GM23338 (cell line): ENCODE results near the gene ELMO3. TPM values are rescaled to one million over a fixed set of nuclear protein-coding genes. Genes with fewer than 3 reads are reported as not detected.

Source experiments
- ATAC-seq: fragments of 200-7000 bp; cut with Tn5 transposase; 3 replicates; pipeline ENCODE4 v1.9.1; 2020
- DNase-seq: peaks from one replicate; pipeline ENCODE4 v3.0.0-alpha.2; 2015; ENCODE audit warnings: low spot score
- H2AFZ ChIP-seq: fragments of 200-600 bp; sonication (generic); 2 replicates; pipeline ENCODE4 v1.8.0; 2016; ENCODE audit warnings: antibody characterized with exemption, mild to moderate bottlenecking, moderate library complexity
- H3F3A ChIP-seq: fragments of 200-600 bp; sonication (generic); replicated peaks from 2 replicates; pipeline ENCODE4 v1.8.0; 2017; ENCODE audit warnings: antibody characterized with exemption, mixed run types, low read depth
- H3K27ac ChIP-seq: fragments of 200-600 bp; sonication (generic); 2 replicates; pipeline ENCODE4 v1.6.1; 2016; ENCODE audit warnings: low read depth
- H3K27me3 ChIP-seq: fragments of 200-600 bp; sonication (generic); 2 replicates; pipeline ENCODE4 v1.8.0; 2016; ENCODE audit warnings: mild to moderate bottlenecking, mixed run types, moderate library complexity; ENCODE audit not compliant: insufficient read depth
- H3K36me3 ChIP-seq: fragments of 200-600 bp; sonication (generic); 2 replicates; pipeline ENCODE4 v1.8.0; 2016; ENCODE audit warnings: mild to moderate bottlenecking; ENCODE audit not compliant: insufficient read depth
- H3K4me1 ChIP-seq: fragments of 200-600 bp; sonication (generic); 2 replicates; pipeline ENCODE4 v1.8.0; 2016; ENCODE audit warnings: mild to moderate bottlenecking, moderate library complexity; ENCODE audit not compliant: insufficient read depth
- H3K4me2 ChIP-seq: fragments of 200-600 bp; sonication (generic); 2 replicates; pipeline ENCODE4 v1.7.1; 2017; ENCODE audit warnings: mixed run types
- H3K4me3 ChIP-seq: fragments of 200-600 bp; sonication (generic); 2 replicates; pipeline ENCODE4 v1.6.1; 2016; ENCODE audit warnings: mixed run types
- H3K79me2 ChIP-seq: fragments of 200-600 bp; sonication (generic); replicated peaks from 2 replicates; pipeline ENCODE4 v1.8.0; 2017; ENCODE audit warnings: mild to moderate bottlenecking; ENCODE audit not compliant: insufficient read depth
- H3K9me2 ChIP-seq: fragments of 200-600 bp; sonication (generic); 2 replicates; pipeline ENCODE4 v1.8.0; 2017; ENCODE audit not compliant: insufficient read depth
- H4K20me1 ChIP-seq: fragments of 200-600 bp; sonication (generic); replicated peaks from 2 replicates; pipeline ENCODE4 v1.8.0; 2017; ENCODE audit warnings: mild to moderate bottlenecking; ENCODE audit not compliant: insufficient read depth
- H3K27ac Mint-ChIP-seq: 2 replicates; pipeline ENCODE4 v1.8.0; 2020; ENCODE audit warnings: inconsistent platforms, mild to moderate bottlenecking, moderate library complexity, mixed read lengths
- H3K27me3 Mint-ChIP-seq: 3 replicates; pipeline ENCODE4 v1.8.0; 2022; ENCODE audit warnings: low read depth, mild to moderate bottlenecking, moderate library complexity, mixed read lengths, inconsistent platforms; ENCODE audit not compliant: insufficient read depth, poor library complexity
- H3K36me3 Mint-ChIP-seq: 3 replicates; pipeline ENCODE4 v1.8.0; 2021; ENCODE audit warnings: low read depth, mild to moderate bottlenecking, inconsistent platforms, moderate library complexity, mixed read lengths
- H3K4me1 Mint-ChIP-seq: 3 replicates; pipeline ENCODE4 v1.8.0; 2020; ENCODE audit warnings: mild to moderate bottlenecking, inconsistent platforms, mixed read lengths
- H3K4me3 Mint-ChIP-seq: 3 replicates; pipeline ENCODE4 v1.8.0; 2021; ENCODE audit warnings: moderate library complexity, mild to moderate bottlenecking, inconsistent platforms, mixed read lengths
- H3K9me3 Mint-ChIP-seq: 3 replicates; pipeline ENCODE4 v1.8.0; 2020; ENCODE audit warnings: moderate library complexity, mild to moderate bottlenecking, inconsistent platforms, mixed read lengths
- ETS1 ChIP-seq: IDR thresholded peaks from 2 replicates; pipeline ENCODE4 v1.6.1; 2016; ENCODE audit warnings: antibody characterized with exemption
- POLR2AphosphoS5 ChIP-seq: IDR thresholded peaks from 2 replicates; pipeline ENCODE4 v1.6.1; 2016; ENCODE audit warnings: antibody characterized with exemption, low read depth
- STAT1 ChIP-seq: IDR thresholded peaks from one replicate; pipeline ENCODE4 v1.6.1; 2016; ENCODE audit warnings: antibody characterized with exemption; ENCODE audit not compliant: unreplicated experiment
- ZNF462 ChIP-seq: fragments of 250-450 bp; sonication (Bioruptor Pico); IDR thresholded peaks from 2 replicates; pipeline ENCODE4 v1.5.0; 2020; ENCODE audit warnings: mild to moderate bottlenecking, moderate library complexity
- polyA plus RNA-seq: library from polyadenylated mRNA; unstranded; fragments of >200 nt; fragmentation: Nextera tagmentation; extraction: Ambion mirVana; gene quantifications from 2 replicates; pipeline ENCODE4 v1.2.1, GENCODE V29; 2016
- total RNA-seq: library from RNA; depleted of rRNA; stranded (reverse); fragments of >200 nt; shearing (Covaris generic); gene quantifications from 2 replicates; pipeline ENCODE4 v1.2.3, GENCODE V29; 2014

Gene ELMO3
- total and polyA plus RNA-seq, 2 experiments from 2014 or later = 4.7 to 16.2 TPM

GRCh38 chr16:67229906-67230808 lies 31.2 kb downstream of the ELMO3 start (continued):
- no peak for TF ChIP-seq ETS1

- Histone ChIP-seq H3K9me2 (no peaks in the 10 kb centered on the region), H3K27me3 (no peaks in the 10 kb centered on the region), H3K4me1 (peaks cover 3% of the 10 kb centered on the region; the same call in 1 of the 2 replicates), H4K20me1 (peaks cover 5% of the 10 kb centered on the region; the same call in 1 of the 2 replicates), H2AFZ (no peak overlapping the region), H3F3A (0 out of 2 replicates have a peak, but pooled peaks cover under 1% of the 10 kb centered on the region), H3K4me3 (no peak overlapping the region), H3K27ac (no peak overlapping the region), H3K36me3 (peaks cover 15% of the 10 kb centered on the region; the same call in 1 of the 2 replicates), H3K79me2 (peaks cover 11% of the 10 kb centered on the region), H3K4me2 (no peak overlapping the region)
- Mint-ChIP-seq H3K27me3 (peaks cover 14% of the 10 kb centered on the region), H3K27ac (no peak overlapping the region), H3K36me3 (peaks cover 63% of the 10 kb centered on the region), H3K4me1 (peaks cover 10% of the 10 kb centered on the region), H3K4me3 (no peak overlapping the region), H3K9me3 (no peaks in the 10 kb centered on the region; the same call in 2 of the 3 replicates)
- DNase-seq (no peak), ATAC-seq (no peak)
- TF ChIP-seq POLR2AphosphoS5 (peak; percentile 29), STAT1 (no peak)
Measured at GRCh38 chr16:67230809-67231660, 32.1 kb downstream of the ELMO3 start.

- H3K4me3 Mint-ChIP-seq = no peak overlapping the region
- no peak for ATAC-seq
- no peaks in the 10 kb centered on the region for H3K27me3 ChIP-seq
- no peak overlapping the region for H3K27ac ChIP-seq
- H3K27ac Mint-ChIP-seq = no peak overlapping the region
- no peak for TF ChIP-seq ZNF462 (CRISPR knock-in tag)
- no peaks in the 10 kb centered on the region; the same call in 2 of the 3 replicates for H3K9me3 Mint-ChIP-seq
- H3K79me2 ChIP-seq = no peaks in the 10 kb centered on the region
- H2AFZ ChIP-seq = no peak overlapping the region
- no peak overlapping the region for H3K4me3 ChIP-seq
- peaks cover 13% of the 10 kb centered on the region; the same call in 2 of the 3 replicates for H3K4me1 Mint-ChIP-seq
- no peaks in the 10 kb centered on the region for H3K4me1 ChIP-seq
- DNase-seq = no peak
- H3K9me2 ChIP-seq = no peaks in the 10 kb centered on the region
- peaks cover 8% of the 10 kb centered on the region for H3K27me3 Mint-ChIP-seq
- H3F3A ChIP-seq = 0 out of 2 replicates have a peak, but pooled peaks cover 9% of the 10 kb centered on the region
- H3K36me3 Mint-ChIP-seq = peaks cover 71% of the 10 kb centered on the region
- peaks cover 10% of the 10 kb centered on the region; the same call in 1 of the 2 replicates for H3K36me3 ChIP-seq
- no peak overlapping the region for H3K4me2 ChIP-seq
- no peaks in the 10 kb centered on the region; the same call in 1 of the 2 replicates for H4K20me1 ChIP-seq
Measured at GRCh38 chr16:67233596-67233995, 34.7 kb downstream of the ELMO3 start.
